NCI-H1048 (cell line): ENCODE results near the gene BYSL.

Experiments
- DNase-seq: peaks from one replicate; lab custom pipeline; 2025; lab: John Stamatoyannopoulos, UW

Gene BYSL

GRCh38 chr6:41920921-41921711 is at the start of gene BYSL, which contains the start of gene MED20:
TSS of gene BYSL (plus strand) at chr6:41921499. CDS start at chr6:41921563, 64 bp downstream.
TSS of gene MED20 (minus strand) at chr6:41921139. CDS start at chr6:41921018, 121 bp downstream.
- peak; percentile 84 for DNase-seq

DNA sequence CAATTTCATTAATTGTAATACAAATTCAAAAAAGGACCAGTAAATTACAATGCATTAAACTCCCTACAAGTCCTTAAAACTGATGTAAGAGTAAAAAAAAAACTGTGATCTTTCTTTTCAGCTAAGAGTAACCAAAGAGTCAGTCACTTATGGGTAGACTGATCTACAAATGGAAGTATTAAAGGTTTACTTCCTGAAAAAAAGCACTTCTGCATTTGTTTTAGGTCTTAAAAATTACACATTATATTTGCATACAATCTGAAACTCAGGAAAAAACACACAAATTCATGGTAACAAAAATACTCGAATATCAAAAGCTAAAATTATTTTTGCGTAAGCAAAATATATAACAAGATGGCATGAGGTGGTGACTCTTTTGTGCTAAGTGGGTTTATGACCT is 49.6 kb upstream of the BYSL start:
- no peak for DNase-seq

GRCh38 chr6:41872147-41872546 is 49.2 kb upstream of the BYSL start:
- DNase-seq = no peak

DNA sequence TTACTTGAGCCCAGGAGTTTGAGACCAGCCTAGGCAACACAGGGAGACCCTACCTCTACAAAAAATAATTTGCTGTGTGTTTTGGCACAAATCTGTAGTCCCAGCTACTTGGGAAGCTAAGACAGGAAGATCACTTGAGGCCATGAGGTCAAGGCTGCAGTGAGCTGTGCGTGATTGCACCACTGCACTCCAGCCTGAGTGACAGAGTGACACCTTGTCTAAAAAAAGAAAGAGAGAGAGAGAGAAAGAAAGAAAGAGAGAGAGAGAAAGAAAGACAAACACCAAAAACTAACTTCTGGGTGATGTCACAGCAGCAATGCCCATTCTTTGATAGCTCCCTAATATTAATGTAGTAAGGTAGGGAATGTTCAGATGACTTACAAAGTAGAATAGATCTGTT is 46.6 kb upstream of the BYSL start:
- no peak for DNase-seq

DNA sequence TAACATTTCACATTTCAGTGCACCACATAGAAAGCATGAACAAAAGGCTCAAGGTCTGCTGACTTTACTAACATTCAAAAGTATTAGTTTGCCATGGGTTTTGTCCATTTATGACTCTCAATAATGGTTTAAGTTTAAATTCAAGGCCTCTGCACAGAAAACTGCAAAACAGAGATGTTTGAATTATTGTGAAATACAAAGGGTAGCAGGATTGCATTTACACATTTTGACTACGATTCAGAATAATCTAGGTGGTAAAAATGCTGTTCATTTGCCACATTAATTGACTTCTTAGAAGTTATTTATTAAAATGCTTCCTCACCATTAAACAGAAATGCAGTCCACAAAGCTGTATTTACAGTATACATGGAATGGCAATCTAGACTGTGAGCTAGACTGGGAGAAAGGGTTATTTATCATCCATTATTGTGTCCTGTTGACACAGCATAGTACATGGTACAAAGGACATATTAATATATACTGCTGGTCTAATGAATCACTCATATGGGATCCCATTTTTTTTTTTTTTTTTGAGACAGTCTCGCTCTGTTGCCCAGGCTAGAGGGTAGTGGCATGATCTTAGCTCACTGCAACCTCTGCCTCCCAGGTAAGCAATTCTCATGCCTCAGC is 44.1 kb upstream of the BYSL start:
- no peak for DNase-seq

- DNase-seq = no peak
Observed at GRCh38 chr6:41878246-41878645, 43.1 kb upstream of the BYSL start.

DNA sequence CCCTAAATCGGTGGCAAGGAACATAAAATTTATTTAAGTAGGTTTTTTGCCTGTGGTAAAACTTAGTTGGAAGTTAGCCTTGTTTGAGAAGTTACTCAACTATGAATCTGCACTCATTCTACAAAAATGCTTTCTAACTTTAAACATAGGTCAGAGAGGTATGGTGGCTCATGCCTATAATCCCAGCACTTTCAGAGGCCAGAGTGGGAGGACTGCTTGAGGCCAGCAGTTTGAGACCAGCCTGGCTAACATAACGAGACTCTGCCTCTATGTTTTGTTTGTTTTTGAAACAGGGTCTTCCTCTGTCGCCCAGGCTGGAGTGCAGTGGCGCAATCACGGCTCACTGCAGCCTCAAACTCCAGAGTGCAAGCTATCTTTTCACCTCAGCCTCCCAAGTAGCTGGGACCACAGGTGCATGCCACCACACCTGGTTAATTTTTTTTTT is 42.3 kb upstream of the BYSL start:
- no peak for DNase-seq

DNA sequence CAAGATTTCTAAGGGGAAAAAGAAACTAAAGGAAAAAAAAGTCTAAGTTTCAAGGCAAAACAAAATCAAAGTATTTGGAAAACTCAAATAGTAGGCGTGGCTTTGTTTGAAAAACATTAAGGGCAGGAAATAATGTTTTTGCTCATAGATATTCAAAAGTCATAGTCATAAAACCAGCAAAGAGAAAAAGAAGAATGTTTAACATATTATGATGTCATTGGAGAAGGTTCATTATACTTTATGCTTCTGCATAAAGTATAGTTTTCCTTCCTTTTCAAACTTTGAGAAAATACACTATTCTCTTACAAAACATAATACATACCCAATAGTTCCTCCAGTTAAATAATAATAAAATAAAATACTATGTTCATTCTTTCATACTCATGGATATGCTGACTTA is 39.8 kb upstream of the BYSL start:
- DNase-seq = no peak

GRCh38 chr6:41884957-41885356 is 36.3 kb upstream of the BYSL start:
- no peak for DNase-seq

GRCh38 chr6:41885930-41886329 is 35.4 kb upstream of the BYSL start:
- DNase-seq = no peak

GRCh38 chr6:41887331-41887751 is 34.0 kb upstream of the BYSL start:
- no peak for DNase-seq

- DNase-seq = no peak
Observed at GRCh38 chr6:41892921-41893564, 28.3 kb upstream of the BYSL start.

DNA sequence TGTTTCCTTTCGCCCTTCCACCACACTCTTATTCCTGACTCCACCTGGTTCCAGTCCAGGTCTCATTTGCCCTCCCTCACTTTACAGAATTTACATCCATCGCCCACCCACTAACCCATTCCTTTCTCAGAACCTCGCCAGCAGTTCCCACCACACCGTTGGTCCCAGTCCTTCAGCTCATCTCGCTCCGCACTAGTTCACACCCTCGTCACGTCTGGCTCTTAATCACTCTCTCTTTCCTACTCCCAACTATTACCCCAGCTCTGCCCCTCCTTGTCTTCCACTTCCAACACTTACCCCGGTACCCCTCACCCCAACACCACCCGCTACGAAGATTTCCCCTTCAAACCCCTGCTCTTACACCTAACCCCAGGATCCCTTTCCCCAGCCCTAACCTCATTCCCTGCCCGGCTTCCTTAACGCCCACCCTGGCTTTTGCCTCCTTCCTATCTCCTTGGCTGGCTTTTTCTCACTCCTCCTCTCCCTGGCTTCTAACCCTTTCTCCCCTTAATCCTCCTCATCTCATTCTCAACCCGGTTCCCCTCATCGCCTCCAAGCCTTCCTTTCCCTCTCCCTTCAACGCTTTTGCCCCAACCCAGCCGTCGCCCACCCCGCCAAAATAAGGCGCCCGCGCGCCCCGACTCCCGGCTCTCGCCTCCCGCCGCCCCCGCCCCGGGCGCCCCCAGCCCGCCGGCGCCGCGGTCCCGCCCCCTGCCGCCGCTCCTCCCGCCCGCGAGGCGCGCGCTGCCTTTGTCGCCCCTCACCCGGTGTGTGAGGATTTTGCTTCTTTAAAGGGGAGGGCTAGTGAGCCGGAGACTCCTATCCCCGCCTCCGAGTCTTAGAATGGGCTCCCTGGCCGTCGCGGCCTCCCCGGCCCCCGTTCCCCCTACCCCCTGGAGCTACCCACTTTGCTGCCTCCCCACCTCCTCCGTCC is 26.7 kb upstream of the BYSL start:
- no peak for DNase-seq

DNA sequence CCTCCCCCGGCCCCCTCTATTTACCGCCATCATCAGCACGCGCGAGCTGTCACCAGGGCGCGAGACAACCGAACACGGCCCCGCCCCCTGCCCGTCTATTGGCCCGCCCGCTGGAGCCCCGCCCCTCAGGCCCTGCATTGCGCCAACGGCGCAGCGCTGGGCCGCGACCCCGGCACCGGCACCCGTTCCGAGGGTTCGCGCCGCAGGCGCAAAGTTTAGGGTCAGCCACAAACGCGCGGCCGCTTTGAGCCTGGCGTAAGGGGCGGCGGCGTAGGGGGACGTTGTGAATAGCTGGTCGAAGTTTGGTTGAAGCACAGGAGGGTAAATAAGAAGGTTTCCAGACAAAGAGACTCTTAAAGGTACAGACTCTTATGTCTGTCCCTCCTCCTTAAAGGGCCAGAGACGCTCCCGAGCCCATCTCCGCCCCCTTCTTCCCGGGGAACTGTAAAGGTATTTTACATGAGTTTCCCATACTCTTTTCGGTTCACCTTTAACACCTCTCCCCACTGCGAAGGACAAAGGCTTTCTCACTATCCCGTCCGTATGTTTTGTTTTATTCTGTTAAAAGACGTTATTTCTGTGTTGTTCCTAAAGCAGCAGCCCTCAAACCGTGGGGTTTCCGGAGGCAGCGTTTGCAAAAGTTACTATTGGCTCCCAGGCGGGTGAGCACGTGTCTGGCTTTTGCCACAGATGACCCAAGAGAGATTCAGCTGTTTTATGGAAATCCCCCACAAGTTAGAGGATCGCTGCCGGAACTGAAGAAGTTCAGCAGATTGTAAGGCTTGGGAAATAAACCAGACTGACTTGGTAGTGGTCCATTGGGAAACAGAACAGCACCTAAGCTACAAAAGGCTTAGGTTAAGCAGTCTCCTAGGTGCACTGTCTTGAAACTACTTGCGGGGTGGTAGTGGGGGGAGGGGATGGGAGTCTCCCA is 25.7 kb upstream of the BYSL start, which contains the start of gene USP49:
Gene USP49, minus strand, starts transcription at position 76 of the 934 bp plus-strand sequence. CDS start 88,392 bp downstream, outside the sequence.
- peak; percentile 81 for DNase-seq

DNA sequence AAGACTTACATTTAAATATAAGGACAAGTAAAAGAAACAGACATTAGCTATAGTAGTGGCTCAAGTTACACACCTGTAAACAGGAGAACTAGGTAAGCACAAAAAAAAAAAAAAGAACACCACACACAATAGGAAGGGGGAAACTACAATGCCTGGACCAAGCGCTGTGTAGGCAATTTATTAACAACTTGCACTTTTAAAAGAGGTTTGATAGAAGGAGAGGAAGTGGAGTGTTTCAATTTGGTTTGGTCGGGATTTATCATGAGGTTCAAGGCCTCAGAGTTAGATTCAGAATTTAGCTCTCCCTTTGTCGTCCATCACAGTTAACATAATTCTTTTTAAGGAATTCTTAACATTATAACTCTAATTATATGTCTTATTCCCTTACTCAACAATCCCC is 25.0 kb upstream of the BYSL start:
- no peak for DNase-seq

DNA sequence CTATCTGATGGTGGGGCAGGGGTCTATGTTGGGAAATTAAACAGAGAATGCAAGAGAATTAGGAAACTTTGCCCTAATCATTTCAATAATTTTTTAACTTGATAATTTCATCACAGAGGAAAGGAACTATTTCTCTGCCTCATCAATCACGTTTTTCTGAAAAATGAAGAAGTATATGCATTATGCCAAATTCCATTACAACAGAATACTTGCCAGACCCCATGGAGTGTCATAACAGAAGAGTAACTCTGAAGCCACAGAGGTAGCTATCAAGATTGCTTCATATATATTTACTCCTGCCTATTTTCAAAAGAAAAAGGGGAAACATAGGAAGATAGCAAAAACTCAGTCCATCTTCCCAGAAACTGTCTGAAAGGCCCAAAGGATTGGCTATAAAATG is 20.4 kb upstream of the BYSL start:
- no peak for DNase-seq

- DNase-seq = no peak
Observed at GRCh38 chr6:41901882-41902519, 19.3 kb upstream of the BYSL start.

DNA sequence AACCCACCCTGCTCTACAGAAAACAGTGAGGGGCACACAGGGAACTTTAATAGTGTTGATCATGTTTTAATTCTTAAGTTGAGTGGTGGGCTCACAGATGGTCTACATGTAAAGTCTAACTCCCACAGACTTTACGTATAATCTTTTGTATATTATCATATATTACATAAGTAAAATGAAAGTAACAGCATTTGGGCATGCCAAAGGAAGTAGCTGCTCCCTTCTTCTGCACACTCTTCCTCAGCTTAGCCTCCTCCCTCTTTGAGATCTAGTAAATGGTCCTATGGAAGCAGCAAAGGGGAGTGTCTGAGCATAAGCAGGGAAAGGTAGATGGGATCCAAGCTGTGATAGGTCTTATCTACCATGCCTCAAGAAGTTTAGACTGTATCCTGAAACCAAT is 11.6 kb upstream of the BYSL start:
- DNase-seq = no peak

DNA sequence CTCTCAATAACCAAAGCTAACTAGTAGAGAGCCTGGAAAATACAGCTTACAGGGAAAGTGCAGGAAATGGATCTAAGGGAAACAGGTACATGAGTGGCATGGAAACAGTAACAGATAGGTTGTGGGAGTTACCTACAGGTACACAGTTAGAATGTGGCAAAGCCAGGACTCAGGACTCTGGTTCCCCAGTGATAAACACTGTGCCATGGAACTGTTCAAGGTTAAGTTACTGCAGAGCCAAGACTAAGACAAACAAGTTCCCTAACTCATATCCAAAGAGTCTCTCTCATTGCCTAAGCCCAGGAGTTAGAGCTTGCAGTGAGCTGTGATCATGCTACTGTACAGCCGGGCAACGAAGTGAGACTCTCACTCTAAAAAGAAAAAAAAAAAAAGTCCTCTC is 7.0 kb upstream of the BYSL start:
- no peak for DNase-seq

DNA sequence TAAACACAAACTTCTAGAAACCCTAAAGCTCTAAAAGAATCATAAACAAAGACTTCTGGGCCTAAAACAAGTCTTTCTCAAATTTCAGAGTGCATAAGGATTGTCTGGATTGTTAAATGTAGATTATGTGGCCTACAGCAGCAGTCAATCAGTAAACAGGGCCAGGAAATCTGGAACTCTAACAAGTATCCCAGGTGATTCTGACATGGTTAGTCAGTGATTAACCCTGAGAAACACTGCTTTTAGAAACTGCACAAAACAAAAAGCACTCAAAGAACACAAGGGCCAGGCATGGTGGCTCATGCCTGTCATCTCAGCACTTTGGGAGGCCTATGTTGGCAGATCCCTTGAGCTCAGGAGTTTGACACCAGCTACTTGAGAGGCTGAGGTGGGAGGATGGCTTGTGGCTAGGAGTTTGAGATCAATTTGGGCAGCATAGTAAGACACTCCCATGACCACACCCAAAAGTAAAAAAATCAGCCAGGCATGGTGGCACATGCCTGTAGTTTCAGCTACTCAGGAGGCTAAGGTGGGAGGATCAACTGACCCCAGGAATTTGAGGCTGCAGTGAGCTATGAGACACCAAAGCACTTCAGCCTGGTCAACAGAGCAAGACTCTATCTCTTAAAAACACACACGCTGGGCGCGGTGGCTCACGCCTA is 6.3 kb upstream of the BYSL start:
- no peak for DNase-seq
